IMR-90 (cell line): ENCODE data around the gene TRIM32.

Experiments
- FOS ChIP-seq: fragments of 150-350 bp; IDR thresholded peaks from 2 replicates; pipeline ENCODE4 v1.6.1; 2016; ENCODE audit warnings: low read depth, low read length
- MAFK ChIP-seq: IDR thresholded peaks from 2 replicates; pipeline ENCODE4 v1.6.1; 2012; ENCODE audit warnings: low read depth, low read length, improper control_type of control experiment
- MAZ ChIP-seq: IDR thresholded peaks from 2 replicates; pipeline ENCODE4 v1.6.1; 2012; ENCODE audit warnings: low read depth, mild to moderate bottlenecking, low read length, improper control_type of control experiment, moderate library complexity, borderline replicate concordance
- NFE2L2 ChIP-seq: fragments of 150-350 bp; IDR thresholded peaks from 2 replicates; pipeline ENCODE4 v1.6.1; 2016; ENCODE audit warnings: low read depth, mild to moderate bottlenecking, low read length
- POLR2A ChIP-seq: IDR thresholded peaks from 2 replicates; pipeline ENCODE4 v1.6.1; 2012; ENCODE audit warnings: mild to moderate bottlenecking, low read depth, low read length
- RAD21 ChIP-seq: IDR thresholded peaks from 2 replicates; pipeline ENCODE4 v1.6.1; 2012; ENCODE audit warnings: low read length, improper control_type of control experiment
- SMC3 ChIP-seq: fragments of 150-350 bp; IDR thresholded peaks from 2 replicates; pipeline ENCODE4 v1.6.1; 2016; ENCODE audit warnings: low read depth, mild to moderate bottlenecking, antibody characterized with exemption, low read length, moderate library complexity
- TF ChIP-seq, protein P1 (sequence below): conservative IDR thresholded peaks from 2 replicates; pipeline ENCODE4 v1.5.1; 2012; ENCODE audit warnings: mild to moderate bottlenecking, low read depth, low read length, improper control_type of control experiment
- TF ChIP-seq, protein P2 (sequence below): fragments of 150-350 bp; IDR thresholded peaks from 2 replicates; pipeline ENCODE4 v1.6.1; 2016; ENCODE audit warnings: low read depth, mild to moderate bottlenecking, low read length, moderate library complexity, borderline replicate concordance

DNA sequence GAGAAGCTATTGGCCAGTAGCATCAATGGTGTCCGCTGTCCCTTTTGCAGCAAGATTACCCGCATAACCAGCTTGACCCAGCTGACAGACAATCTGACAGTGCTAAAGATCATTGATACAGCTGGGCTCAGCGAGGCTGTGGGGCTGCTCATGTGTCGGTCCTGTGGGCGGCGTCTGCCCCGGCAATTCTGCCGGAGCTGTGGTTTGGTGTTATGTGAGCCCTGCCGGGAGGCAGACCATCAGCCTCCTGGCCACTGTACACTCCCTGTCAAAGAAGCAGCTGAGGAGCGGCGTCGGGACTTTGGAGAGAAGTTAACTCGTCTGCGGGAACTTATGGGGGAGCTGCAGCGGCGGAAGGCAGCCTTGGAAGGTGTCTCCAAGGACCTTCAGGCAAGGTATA, 10.8 kb downstream of the TRIM32 start:
- TF ChIP-seq, protein P1, sequence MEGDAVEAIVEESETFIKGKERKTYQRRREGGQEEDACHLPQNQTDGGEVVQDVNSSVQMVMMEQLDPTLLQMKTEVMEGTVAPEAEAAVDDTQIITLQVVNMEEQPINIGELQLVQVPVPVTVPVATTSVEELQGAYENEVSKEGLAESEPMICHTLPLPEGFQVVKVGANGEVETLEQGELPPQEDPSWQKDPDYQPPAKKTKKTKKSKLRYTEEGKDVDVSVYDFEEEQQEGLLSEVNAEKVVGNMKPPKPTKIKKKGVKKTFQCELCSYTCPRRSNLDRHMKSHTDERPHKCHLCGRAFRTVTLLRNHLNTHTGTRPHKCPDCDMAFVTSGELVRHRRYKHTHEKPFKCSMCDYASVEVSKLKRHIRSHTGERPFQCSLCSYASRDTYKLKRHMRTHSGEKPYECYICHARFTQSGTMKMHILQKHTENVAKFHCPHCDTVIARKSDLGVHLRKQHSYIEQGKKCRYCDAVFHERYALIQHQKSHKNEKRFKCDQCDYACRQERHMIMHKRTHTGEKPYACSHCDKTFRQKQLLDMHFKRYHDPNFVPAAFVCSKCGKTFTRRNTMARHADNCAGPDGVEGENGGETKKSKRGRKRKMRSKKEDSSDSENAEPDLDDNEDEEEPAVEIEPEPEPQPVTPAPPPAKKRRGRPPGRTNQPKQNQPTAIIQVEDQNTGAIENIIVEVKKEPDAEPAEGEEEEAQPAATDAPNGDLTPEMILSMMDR: no peak
- no peak for TF ChIP-seq MAFK
- TF ChIP-seq POLR2A: no peak
- no peak for TF ChIP-seq SMC3
- TF ChIP-seq, protein P2, sequence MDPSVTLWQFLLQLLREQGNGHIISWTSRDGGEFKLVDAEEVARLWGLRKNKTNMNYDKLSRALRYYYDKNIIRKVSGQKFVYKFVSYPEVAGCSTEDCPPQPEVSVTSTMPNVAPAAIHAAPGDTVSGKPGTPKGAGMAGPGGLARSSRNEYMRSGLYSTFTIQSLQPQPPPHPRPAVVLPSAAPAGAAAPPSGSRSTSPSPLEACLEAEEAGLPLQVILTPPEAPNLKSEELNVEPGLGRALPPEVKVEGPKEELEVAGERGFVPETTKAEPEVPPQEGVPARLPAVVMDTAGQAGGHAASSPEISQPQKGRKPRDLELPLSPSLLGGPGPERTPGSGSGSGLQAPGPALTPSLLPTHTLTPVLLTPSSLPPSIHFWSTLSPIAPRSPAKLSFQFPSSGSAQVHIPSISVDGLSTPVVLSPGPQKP: no peak
- TF ChIP-seq RAD21: no peak
- no peak for TF ChIP-seq FOS
- no peak for TF ChIP-seq MAZ
- TF ChIP-seq NFE2L2: no peak
